Esophagus squamous epithelium (tissue), 5 donors: Measurements from ENCODE around the gene ZSCAN9. TPM values are rescaled to one million over a fixed set of nuclear protein-coding genes. Genes with fewer than 3 reads are reported as not detected.

Experiments
- DNase-seq: peaks from one replicate; lab custom pipeline; 2025; lab: John Stamatoyannopoulos, UW
- H3K27ac ChIP-seq, 4 donors: fragments of 200-600 bp; sonication (generic); one replicate each; pipeline ENCODE4 v1.5.1; 2016 to 2019; ENCODE audit warnings: mild to moderate bottlenecking in 1 of 4
- H3K27me3 ChIP-seq, 4 donors: fragments of 200-600 bp; sonication (generic); 1 replicate in 3 of 4; 2 replicates in 1 of 4; pipeline versions ENCODE4 v1.5.1 to v1.6.0; 2017 to 2021; ENCODE audit warnings: antibody characterized with exemption in 1 of 4
- H3K36me3 ChIP-seq, 3 donors: fragments of 200-600 bp; sonication (generic); one replicate each; pipeline ENCODE4 v1.5.1; 2016 to 2019
- H3K4me1 ChIP-seq, 3 donors: fragments of 200-600 bp; sonication (generic); one replicate each; pipeline ENCODE4 v1.5.1; 2017 to 2019
- H3K4me3 ChIP-seq, 4 donors: fragments of 200-600 bp; sonication (generic); 1 replicate in 3 of 4; 2 replicates in 1 of 4; pipeline ENCODE4 v1.5.1; 2016 to 2019; ENCODE audit warnings: mild to moderate bottlenecking in 2 of 4, moderate library complexity in 1 of 4
- H3K9me3 ChIP-seq, 3 donors: fragments of 200-600 bp; sonication (generic); one replicate each; pipeline ENCODE4 v1.5.1; 2016 to 2019
- CTCF ChIP-seq, 6 experiments: fragments of 450-650 bp in 4 of 6; fragments of 200-600 bp in 2 of 6; sonication (generic) in 2 of 6; IDR thresholded peaks; one replicate each; pipeline ENCODE4 v1.5.1; 2016 to 2019; ENCODE audit warnings: antibody characterized with exemption in 6 of 6, mild to moderate bottlenecking in 4 of 6, moderate library complexity in 4 of 6
- POLR2A ChIP-seq, 4 donors: fragments of 450-650 bp; IDR thresholded peaks; one replicate each; pipeline ENCODE4 v1.6.1; 2017; ENCODE audit warnings: antibody characterized with exemption in 4 of 4, mild to moderate bottlenecking in 4 of 4, moderate library complexity in 3 of 4
- WGBS, 2 donors: methylation state at CpG; one replicate each; pipeline ENCODE4 v1.1.5; 2018; 5-methylcytosine and 5-hydroxymethylcytosine counted together
- intact Hi-C: fragments of 100-400 bp; cut with DNase I; formaldehyde crosslinking; loops from one replicate; pipeline ENCODE4 v1.15.0; 2022
- total RNA-seq, 4 donors: library from RNA; depleted of rRNA; stranded (reverse); fragments of >200 nt; gene quantifications; one replicate each; pipeline ENCODE4 v1.1.0, GENCODE V29; 2016
- donor health status: DM: yes; HTN: yes; CAD: no.

The ZSCAN9 gene
- total RNA-seq, 4 donors from 2014 or later = 0.95 to 11.3 (median 3.4) TPM

- intact Hi-C loops = loop anchor here (10.0 kb wide), 1 partner anchor 93 kb away; the partner anchor contains the start of gene ZKSCAN3
- TF ChIP-seq POLR2A (IDR thresholded peaks at IDR 0.05) (no peak), CTCF (IDR thresholded peaks at IDR 0.05) (no peak)
These were observed 27.2 kb downstream of the ZSCAN9 start, which contains the start of gene ZKSCAN4 for GRCh38 chr6:28252009-28252975. ZKSCAN4 (minus strand) TSS chr6:28252269; CDS start chr6:28251980, 289 bp downstream.

DNA sequence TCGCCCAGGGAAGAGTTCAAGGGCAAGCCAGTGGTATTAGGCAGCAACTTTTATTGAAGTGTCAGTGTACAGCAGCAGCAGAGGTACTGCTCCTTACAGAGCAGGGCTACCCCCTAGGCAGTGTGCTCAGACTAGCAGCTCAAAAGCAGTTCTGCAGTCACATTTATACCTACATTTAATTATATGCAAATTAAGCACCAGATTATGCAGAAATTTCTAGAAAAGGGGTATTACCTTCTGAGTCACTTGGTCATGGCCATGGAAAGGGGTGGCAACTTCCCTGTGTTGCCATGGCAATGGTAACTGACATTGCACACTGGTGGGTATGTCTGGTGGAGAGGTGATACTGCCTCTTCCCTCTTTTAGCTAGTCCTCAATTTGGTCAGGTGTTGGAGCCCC lies 29.0 kb downstream of the ZSCAN9 start:
- H3K4me3 ChIP-seq = no peak overlapping the region
- H3K27me3 ChIP-seq = peaks cover 0 to 26% (median 0%) of the 10 kb centered on the region in 4 donors
- peaks cover 0 to 3% (median 0%) of the 10 kb centered on the region in 3 donors for H3K9me3 ChIP-seq
- intact Hi-C loops = loop anchor here (10.0 kb wide), 1 partner anchor 91 kb away; the partner anchor contains the start of gene ZKSCAN3
- H3K27ac ChIP-seq = no peak overlapping the region
- H3K36me3 ChIP-seq = peaks cover 0 to 8% (median 0%) of the 10 kb centered on the region in 3 donors
- no peak for DNase-seq
- 63 to 71% methylated on average over 1 of the region's 1 CpG for WGBS, 2 donors
- peaks cover 5 to 39% (median 13%) of the 10 kb centered on the region in 3 donors for H3K4me1 ChIP-seq
- no peak for TF ChIP-seq POLR2A (IDR thresholded peaks at IDR 0.05)
- TF ChIP-seq CTCF (IDR thresholded peaks at IDR 0.05) = no peak

More at GRCh38 chr6:28252009-28252975, 27.2 kb downstream of the ZSCAN9 start, which contains the start of gene ZKSCAN4:
- 7% methylated on average over 12 to 13 of the region's 14 CpGs for WGBS, 2 donors
- Histone ChIP-seq H3K9me3 (no peaks in the 10 kb centered on the region), H3K27me3 (peaks cover 0 to 23% (median 0%) of the 10 kb centered on the region in 4 donors), H3K4me3 (peak within 1 kb of the TSS; percentile 72 to 88 (median 78)), H3K27ac (peak within 1 kb of the TSS; percentile 44 to 69 (median 66)), H3K36me3 (peaks cover 0 to 26% (median 0%) of the 10 kb centered on the region in 3 donors), H3K4me1 (peaks cover 5 to 33% (median 13%) of the 10 kb centered on the region in 3 donors)
- no peak for DNase-seq

DNA sequence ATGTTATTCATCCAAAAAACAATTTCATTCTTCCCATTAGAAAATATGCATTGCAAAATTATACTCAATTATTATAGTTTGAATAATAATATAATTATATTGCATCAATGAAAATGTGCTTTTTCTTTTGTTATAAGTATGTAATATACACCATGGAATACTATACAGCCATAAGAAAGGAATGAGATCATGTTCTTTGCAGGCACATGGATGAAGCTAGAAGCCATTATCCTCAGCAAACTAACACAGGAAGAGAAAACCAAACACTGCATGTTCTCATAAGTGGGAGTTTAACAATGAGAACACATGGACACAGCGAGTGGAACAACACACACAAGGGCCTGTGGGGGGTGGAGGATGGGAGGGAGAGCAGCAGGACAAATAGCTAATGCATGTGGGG lies 32.0 kb downstream of the ZSCAN9 start:
- intact Hi-C loops = loop anchor here (10.0 kb wide), 1 partner anchor 88 kb away; the partner anchor contains the start of gene ZKSCAN3
- no peaks in the 10 kb centered on the region for H3K36me3 ChIP-seq
- no peak overlapping the region for H3K27ac ChIP-seq
- peaks cover 0 to 23% (median 0%) of the 10 kb centered on the region in 3 donors for H3K9me3 ChIP-seq
- peaks cover 5 to 21% (median 5%) of the 10 kb centered on the region in 3 donors for H3K4me1 ChIP-seq
- H3K27me3 ChIP-seq = peaks cover 0 to 33% (median 0%) of the 10 kb centered on the region in 4 donors
- TF ChIP-seq POLR2A (IDR thresholded peaks at IDR 0.05) (no peak), CTCF (IDR thresholded peaks at IDR 0.05) (no peak)
- DNase-seq = no peak
- H3K4me3 ChIP-seq = no peak overlapping the region
- no CpG with 5 or more reads among the region's 1 CpG for WGBS, 2 donors

DNA sequence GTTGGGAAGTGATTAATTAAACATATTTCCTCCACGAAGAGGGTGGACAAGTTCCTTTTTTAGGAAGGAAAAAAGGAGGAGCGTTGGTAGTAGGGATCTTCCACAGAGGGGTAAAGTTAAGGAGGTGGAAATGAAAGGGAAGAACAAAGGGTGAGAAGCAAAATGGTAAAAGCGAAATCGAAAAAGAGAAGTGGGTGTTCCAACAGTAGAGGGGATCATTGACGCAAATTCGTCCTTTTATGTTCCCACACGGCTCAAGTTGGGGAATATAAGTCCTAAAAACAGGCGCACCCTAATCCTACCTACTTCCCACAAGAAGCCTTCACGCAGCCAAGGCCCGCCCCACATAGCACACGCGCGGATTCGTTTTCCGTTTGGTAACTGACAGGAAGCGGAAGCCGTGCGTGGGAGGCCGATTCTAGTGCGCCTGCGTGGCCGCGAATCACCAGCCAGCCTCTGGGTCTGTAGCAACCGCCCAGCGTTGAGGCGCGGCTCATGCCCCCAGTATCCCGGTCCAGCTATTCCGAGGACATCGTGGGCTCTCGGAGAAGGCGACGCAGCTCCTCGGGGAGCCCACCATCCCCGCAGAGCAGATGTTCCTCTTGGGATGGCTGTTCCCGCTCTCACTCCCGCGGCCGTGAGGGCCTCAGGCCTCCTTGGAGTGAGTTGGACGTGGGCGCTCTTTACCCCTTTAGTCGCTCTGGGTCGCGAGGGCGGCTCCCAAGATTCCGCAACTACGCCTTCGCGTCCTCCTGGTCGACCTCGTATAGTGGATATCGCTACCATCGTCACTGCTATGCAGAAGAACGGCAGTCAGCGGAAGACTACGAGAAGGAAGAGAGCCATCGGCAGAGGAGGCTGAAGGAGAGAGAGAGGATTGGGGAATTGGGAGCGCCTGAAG lies 34.1 kb downstream of the ZSCAN9 start, which contains the start of gene NKAPL:
Gene NKAPL, plus strand, starts transcription at position 421 of the 901 bp plus-strand sequence. Its CDS starts 75 bp downstream, at position 496.
- intact Hi-C loops = loop anchor here (10.0 kb wide), 1 partner anchor 86 kb away; the partner anchor contains the start of gene ZKSCAN3
- H3K4me1 ChIP-seq = peaks cover 0 to 11% (median 0%) of the 10 kb centered on the region in 3 donors
- peaks cover 0 to 23% (median 0%) of the 10 kb centered on the region in 3 donors for H3K9me3 ChIP-seq
- H3K27me3 ChIP-seq = peaks cover 0 to 28% (median 0%) of the 10 kb centered on the region in 4 donors
- WGBS, 2 donors = 41 to 46% methylated on average over 24 to 36 of the region's 58 CpGs
- DNase-seq = no peak
- H3K4me3 ChIP-seq = peak within 1 kb of the TSS; percentile 14 to 60 (median 42)
- TF ChIP-seq CTCF (IDR thresholded peaks at IDR 0.05) (no peak), POLR2A (IDR thresholded peaks at IDR 0.05) (no peak)
- H3K27ac ChIP-seq = no peak within 1 kb of the TSS
- no peaks in the 10 kb centered on the region for H3K36me3 ChIP-seq
